ENCODE measurements around the gene LHB. TPM values are rescaled to one million over a fixed set of nuclear protein-coding genes. Genes with fewer than 3 reads are reported as not detected.

Gene LHB
- not detected in 2 replicates for total RNA-seq

DNA sequence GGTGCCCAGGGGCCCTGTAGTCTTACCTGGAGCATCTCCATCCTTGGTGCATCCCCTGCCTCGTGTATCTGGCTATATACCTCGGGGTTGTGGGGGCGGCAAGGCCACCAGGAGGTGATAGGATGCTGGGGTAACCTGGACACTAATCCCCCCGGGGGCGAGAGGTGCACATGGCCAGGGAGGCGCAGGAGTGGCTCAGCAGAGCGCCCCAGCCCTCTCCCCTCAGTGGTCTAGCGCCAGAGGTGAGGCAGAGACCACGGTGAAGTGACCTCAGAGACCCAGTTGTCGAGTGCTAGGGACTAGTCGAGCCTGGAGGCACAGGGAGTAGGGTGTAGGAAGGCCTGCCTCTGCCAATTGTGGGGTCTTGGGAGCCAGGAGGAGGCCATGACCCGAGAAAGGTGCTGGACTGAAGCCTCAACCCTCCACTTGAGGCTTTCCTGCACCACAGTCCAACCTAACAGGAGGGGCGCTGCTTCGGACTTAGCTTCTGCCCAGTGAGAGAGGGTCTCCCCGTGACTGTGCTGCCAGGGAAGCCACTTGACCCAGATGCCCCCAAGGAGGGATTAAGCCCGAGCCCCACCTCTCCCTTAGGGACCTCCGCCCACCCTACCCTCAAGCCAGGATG lies at the start of gene LHB:
Gene LHB (minus strand): TSS at position 51 of the 625 bp plus-strand sequence. CDS start 10 bp downstream, at position 41.

DNA sequence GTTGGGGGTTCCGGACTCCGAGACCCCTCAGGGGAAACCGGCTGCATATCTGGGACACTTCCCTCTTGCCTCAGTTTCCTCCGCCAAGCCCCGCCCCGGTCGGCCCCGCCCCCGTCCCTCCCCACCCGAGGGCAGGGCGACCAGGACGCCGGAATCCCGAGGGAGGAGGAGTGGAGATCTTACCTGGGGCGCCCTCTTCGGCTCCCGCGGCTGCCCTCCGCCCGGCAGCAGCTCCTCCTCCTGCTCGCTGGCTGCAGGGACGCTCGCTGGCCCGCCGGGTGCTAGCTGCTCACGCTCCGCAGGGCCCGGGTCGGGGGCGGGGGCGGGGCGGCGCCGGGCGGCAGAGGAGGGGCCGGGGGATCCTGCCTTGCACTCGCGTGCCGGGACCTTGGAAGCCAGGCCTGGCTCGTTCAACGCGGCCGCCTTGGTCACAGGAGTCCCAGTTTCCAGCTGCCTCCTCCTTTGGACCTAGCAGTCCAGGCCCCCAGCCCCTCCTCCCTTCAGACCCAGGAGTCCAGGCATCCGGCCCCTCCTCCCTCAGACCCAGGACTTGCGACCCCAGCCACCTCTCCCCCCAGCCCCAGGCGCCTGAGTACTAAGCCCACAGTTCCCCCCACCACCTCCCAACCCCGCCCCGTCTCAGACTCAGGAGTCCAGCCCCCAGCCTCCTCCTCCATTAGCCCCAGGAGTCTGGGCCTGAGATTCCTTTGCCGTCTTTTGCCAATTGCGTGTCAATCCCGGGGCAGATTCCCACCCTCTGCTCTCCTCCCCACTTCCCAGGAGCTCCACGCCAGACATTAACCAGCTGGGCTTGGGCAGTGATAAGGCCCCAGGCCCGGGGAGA lies 48.1 kb upstream of the LHB start, which contains the start of gene NTF4:
Gene NTF4 (minus strand): TSS at position 51 of the 844 bp plus-strand sequence. CDS start 2,821 bp downstream, outside the sequence.

DNA sequence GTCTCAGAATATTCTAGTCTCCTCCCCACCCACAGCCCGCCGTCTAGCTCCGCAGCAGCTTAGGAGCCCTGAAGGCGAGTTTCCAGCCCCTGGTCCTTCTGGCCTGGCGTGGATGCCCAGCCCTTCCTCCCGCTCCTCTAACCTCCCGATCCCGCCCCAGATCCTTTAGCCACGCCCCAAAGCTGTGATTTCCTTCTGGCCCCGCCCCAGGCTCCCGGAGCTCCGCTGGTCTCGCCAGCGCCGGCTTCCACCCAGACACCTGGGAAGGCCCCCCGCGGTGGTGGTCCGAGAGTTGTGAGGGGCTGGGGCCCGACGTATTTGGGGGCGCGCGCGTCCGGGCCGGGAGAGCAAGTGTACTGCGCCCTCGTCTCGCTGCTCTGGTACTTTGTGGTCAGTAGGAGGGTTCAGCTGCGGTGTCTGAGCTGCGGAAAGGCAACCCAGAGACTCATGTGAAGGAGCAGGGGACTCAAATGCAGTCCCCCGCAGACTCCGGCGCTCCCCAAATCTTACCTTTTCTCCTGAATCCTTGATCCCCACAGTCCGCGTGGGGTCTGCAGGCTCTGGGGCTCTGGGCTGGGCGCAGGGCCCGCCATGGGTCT lies 40.8 kb upstream of the LHB start, which contains the start of gene CGB7:
Gene CGB7 (minus strand): TSS at position 114 of the 599 bp plus-strand sequence. CDS start 2,374 bp downstream, outside the sequence.

DNA sequence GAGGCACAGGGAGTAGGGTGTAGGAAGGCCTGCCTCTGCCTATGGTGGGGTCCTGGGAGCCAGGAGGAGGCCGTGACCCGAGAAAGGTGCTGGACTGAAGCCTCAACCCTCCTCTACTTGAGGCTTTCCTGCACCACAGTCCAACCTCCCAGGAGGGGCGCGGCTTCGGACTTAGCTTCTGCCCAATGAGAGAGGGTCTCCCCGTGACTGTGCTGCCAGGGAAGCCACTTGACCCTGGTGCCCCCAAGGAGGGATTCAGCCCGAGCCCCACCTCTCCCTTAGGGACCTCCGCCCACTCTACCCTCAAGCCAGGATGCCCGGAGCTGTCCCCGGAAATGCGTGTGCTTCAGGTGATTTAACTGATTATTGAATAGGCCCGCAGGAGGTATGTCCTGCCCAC lies 32.1 kb upstream of the LHB start, which contains the start of gene CGB8:
Gene CGB8 (minus strand): TSS at position 101 of the 400 bp plus-strand sequence. CDS start 372 bp downstream, outside the sequence.

DNA sequence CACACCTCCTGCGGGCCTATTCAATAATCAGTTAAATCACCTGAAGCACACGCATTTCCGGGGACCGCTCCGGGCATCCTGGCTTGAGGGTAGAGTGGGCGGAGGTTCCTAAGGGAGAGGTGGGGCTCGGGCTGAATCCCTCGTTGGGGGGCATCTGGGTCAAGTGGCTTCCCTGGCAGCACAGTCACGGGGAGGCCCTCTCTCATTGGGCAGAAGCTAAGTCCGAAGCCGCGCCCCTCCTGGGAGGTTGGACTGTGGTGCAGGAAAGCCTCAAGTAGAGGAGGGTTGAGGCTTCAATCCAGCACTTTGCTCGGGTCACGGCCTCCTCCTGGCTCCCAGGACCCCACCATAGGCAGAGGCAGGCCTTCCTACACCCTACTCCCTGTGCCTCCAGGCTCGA lies 26.7 kb upstream of the LHB start, which contains the start of gene CGB5:
Gene CGB5 (plus strand): TSS at position 301 of the 400 bp plus-strand sequence. CDS start 362 bp downstream, outside the sequence.

DNA sequence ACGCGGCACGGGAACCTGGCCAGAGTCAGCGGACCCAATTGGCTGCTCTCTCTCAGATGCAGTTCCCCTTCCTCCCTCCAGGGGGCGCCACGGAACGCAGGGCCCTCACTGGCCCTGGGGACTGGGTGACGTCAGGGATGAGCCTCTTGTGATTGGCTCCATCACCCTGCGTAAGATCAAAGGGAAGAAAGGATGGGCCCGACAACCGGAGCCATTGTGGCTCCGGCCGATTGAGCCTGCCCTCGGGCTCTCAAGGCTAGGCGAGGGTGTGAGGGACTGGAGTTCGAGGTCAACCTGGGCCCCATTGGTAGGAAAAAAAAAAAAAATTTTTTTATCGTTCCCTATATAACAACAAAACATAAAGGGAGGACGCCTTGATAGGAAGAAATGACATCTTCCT lies 19.9 kb upstream of the LHB start, which contains the start of gene CGB1:
Gene CGB1 (minus strand): TSS at position 81 of the 400 bp plus-strand sequence. CDS start 184 bp downstream, outside the sequence.

DNA sequence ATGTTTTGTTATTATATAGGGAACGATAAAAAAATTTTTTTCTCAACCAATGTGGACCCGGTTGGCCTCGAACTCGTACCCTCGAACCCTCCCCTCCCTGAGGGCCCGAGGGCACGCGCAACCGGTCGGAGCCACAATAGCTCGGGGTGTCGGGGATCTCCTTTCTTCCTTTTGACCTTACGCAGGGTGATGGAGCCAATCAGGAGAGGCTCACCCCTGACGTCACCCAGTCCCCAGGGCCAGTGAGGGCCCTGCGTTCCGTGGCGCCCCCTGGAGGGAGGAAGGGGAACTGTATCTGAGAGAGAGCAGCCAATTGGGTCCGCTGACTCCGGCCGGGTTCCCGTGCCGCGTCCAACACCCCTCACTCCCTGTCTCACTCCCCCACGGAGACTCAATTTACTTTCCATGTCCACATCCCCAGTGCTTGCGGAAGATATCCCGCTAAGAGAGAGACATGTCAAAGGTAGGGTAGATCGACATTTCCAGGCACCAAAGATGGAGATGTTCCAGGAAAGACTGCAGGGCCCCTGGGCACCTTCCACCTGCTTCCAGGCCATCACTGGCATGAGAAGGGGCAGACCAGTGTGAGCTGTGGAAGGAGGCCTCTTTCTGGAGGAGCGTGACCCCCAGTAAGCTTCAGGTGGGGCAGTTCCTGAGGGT lies 14.9 kb upstream of the LHB start, which contains the start of gene CGB2:
Gene CGB2 (plus strand): TSS at position 249 of the 660 bp plus-strand sequence. CDS start 206 bp downstream, at position 455.

DNA sequence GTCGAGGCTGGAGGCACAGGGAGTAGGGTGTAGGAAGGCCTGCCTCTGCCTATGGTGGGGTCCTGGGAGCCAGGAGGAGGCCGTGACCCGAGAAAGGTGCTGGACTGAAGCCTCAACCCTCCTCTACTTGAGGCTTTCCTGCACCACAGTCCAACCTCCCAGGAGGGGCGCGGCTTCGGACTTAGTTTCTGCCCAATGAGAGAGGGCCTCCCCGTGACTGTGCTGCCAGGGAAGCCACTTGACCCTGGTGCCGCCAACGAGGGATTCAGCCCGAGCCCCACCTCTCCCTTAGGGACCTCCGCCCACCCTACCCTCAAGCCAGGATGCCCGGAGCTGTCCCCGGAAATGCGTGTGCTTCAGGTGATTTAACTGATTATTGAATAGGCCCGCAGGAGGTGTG lies 7.3 kb upstream of the LHB start, which contains the start of gene CGB3:
Gene CGB3 (minus strand): TSS at position 101 of the 400 bp plus-strand sequence. CDS start 362 bp downstream, outside the sequence.

DNA sequence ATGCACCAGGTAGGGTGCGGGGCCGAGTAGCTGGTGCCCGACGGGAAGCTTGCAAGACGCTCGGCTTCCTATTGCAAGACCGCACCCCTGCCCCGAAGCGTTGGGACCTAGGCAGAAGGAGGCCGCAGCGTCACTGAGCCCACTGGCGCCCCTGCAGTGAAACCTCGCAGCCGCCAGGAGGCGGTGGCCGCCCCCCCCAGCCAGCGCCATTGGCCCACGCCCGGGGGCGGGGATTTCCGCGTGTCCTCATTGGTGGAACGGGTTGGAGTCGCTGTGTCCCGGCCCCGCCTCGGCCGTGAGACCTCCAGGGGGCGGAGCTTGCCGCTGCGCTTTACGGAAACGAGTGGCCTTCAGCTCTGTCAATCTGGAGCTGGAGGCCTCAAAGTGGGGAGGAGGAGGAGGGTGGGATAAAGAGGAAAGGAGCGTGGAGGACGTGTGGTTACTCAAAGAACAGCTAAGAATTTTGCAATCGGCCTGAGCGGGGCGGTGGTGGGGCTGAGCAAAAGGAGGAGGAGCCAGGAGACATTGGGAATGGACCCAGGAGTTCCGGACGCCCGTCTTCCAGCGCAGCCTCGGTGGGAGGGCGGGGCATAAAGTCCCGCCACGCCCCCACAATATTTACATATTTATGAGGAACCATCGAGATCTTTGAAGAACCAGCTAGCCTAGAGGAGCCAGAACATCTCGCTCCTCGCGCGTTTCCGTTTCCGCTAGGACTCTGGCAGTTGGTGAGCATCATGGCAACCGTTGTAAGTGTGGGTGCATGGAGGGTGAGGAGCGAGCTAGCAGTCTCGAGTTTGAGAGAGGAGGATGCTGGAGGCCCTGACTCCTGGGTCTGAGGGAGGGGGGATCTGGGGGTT lies 23.5 kb downstream of the LHB start, which contains the start of the genes GYS1 and RUVBL2:
Gene GYS1 (minus strand): TSS at position 135 of the 860 bp plus-strand sequence. CDS start 197 bp downstream, outside the sequence.
Gene RUVBL2 (plus strand): TSS at position 713 of the 860 bp plus-strand sequence. CDS start 25 bp downstream, at position 738.

Other genes with a start within 250 kb of the LHB start
- gene BCAT2, start 206.1 kb downstream of the LHB start, total RNA-seq = 43.5 and 69.6 TPM in 2 replicates
- 1.1 and 2.4 TPM in 2 replicates for gene HSD17B14, start 180.6 kb downstream of the LHB start, total RNA-seq
- 1.7 and 5.3 TPM in 2 replicates for gene PLEKHA4, start 148.5 kb downstream of the LHB start, total RNA-seq
- 25.3 and 25.5 TPM in 2 replicates for gene PPP1R15A, start 144.7 kb downstream of the LHB start, total RNA-seq
- not detected in 2 replicates for gene TULP2, start 118.3 kb downstream of the LHB start, total RNA-seq
- 186 and 191 TPM in 2 replicates for gene NUCB1, start 116.8 kb downstream of the LHB start, total RNA-seq
- 0.33 and 1.1 TPM in 2 replicates for gene DHDH, start 83.4 kb downstream of the LHB start, total RNA-seq
- gene BAX, start 62.2 kb downstream of the LHB start, total RNA-seq = 74.6 and 94.5 TPM in 2 replicates
- 788 and 1,050 TPM in 2 replicates for gene FTL, start 51.8 kb downstream of the LHB start, total RNA-seq
- 63.5 and 69.1 TPM in 2 replicates for gene GYS1, start 23.8 kb downstream of the LHB start, total RNA-seq
- gene RUVBL2, start 23.2 kb downstream of the LHB start, total RNA-seq = 300 and 321 TPM in 2 replicates
- gene CGB3, start 7.2 kb upstream of the LHB start, total RNA-seq = not detected in 2 replicates
- gene CGB2, start 14.8 kb upstream of the LHB start, total RNA-seq = 0.49 and 1.3 TPM in 2 replicates
- 2.4 TPM in 1 of 2 replicates, not detected in the other for gene CGB1, start 19.8 kb upstream of the LHB start, total RNA-seq
- gene CGB5, start 26.8 kb upstream of the LHB start, total RNA-seq = not detected in 2 replicates
- gene CGB8, start 32.0 kb upstream of the LHB start, total RNA-seq = 0.37 TPM in 1 of 2 replicates, not detected in the other
- 0.23 and 2.3 TPM in 2 replicates for gene CGB7, start 40.7 kb upstream of the LHB start, total RNA-seq
- 5.6 and 6.5 TPM in 2 replicates for gene NTF4, start 47.7 kb upstream of the LHB start, total RNA-seq
- gene KCNA7, start 55.6 kb upstream of the LHB start, total RNA-seq = not detected in 2 replicates
- 208 and 217 TPM in 2 replicates for gene SNRNP70, start 68.4 kb upstream of the LHB start, total RNA-seq
- gene LIN7B, start 97.3 kb upstream of the LHB start, total RNA-seq = 10.3 and 10.5 TPM in 2 replicates
- gene C19orf73, start 102.1 kb upstream of the LHB start, total RNA-seq = 4.0 and 11.2 TPM in 2 replicates
- gene PPFIA3, start 102.5 kb upstream of the LHB start, total RNA-seq = 9.9 and 12.8 TPM in 2 replicates
- not detected in 2 replicates for gene HRC, start 138.3 kb upstream of the LHB start, total RNA-seq
- 19.6 and 20.2 TPM in 2 replicates for gene TRPM4, start 140.7 kb upstream of the LHB start, total RNA-seq